Stimulated activated CD8-positive, alpha-beta memory T cell treated with anti-CD3 and anti-CD28 coated beads, Interleukin-12 subunit alpha, Interleukin-12 subunit beta, amount 100 ng/mL, for 1 hour (primary cell): Measurements from ENCODE around the gene ATXN1.

Experiments used
- DNase-seq: peaks from one replicate; pipeline ENCODE4 v3.0.0-alpha.2; 2020; ENCODE audit warnings: low read depth

The ATXN1 gene

DNA sequence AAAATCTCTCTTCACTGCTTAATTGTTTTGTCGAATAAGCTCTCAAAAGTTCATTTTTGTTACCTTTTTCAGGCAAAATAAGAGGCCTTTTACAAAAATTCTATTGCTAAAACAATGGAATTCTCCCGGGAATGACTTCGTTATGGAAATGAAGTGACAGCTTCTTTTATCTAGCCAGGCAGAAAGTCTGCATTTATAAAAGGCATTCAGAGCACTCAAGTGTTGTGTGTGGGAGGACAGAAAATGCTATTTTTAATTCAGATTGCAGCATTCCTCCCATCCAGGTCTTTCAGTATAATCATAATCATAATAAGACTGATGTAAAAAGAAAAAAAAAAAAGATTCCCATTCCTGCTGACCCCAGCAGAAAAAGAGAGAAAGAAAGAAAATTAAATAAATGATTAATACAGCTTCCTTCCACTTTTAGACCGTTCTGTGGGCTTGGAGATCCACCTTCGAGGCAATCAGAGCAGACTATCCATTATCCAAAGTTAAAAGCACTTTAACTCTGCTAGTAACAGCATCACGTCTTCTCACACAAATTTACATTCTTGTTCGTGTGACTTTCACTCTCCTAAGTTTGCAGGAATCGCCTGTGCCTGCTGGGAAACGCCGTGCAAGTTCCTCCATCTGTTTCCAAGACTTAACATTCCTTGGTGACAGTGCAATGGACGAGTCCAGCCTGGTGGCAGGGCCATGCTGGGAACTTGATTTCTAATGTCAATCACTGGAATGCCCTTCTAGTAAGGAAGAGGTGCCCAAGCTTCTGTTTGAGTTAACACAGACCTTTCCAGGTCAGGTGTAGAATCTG is 264.1 kb downstream of the ATXN1 start:
- no peak for DNase-seq

DNA sequence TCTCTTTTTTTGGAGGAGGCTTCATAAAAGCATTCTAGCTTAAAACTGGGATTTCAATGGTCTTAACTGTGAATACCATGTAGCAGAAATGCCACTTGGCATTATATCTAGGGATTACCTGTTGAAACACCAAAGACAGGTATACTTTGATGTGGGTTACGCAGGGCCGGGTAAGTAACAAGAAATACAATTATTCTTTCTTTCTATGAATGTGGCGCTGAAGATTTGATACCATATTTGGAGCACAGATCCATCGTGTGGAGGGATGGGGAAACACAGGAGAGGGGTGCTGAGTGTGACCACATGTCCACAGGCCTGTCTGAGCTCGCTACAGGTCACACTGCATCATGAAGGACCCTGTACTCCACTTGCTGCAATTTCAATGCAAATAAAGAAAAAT is 265.1 kb downstream of the ATXN1 start:
- no peak for DNase-seq

DNA sequence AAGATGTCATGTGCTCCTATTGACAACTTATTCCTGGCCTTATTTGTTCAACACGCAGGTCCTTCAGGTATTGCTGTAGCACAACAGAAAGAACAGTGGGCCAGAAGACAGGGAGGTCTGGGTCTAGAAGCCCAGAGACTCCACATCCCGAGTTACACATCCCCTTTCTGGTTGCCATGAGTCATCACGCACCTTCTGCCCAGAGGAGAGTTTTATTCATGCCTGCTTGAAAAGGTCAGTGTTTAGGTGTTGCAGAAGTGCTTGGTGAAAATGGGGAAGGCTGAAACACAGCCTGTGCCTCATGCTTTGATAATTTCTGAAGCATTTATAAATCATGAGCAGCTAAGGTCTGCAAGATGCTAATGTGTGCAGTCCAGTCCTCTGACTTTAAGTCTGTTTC is 266.5 kb downstream of the ATXN1 start:
- DNase-seq = no peak

DNA sequence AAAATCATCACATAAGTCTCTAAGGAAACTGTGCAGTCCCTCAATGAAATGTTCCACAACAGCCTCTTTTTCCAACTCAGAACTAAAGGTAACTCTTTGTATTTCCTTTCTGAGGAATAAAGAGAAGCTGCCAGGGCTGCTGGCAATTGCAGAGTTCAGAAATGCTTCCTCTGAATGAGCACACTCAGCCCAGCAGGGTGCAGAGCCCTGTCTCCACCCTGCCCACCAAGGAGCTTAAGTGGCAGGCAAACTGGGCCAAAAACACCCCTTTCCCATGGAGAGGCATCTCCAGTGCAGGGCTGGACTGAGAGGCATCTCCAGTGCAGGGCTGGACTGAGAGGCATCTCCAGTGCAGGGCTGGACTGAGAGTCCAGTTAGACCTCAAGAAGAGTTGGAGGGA is 267.5 kb downstream of the ATXN1 start:
- DNase-seq = no peak

DNA sequence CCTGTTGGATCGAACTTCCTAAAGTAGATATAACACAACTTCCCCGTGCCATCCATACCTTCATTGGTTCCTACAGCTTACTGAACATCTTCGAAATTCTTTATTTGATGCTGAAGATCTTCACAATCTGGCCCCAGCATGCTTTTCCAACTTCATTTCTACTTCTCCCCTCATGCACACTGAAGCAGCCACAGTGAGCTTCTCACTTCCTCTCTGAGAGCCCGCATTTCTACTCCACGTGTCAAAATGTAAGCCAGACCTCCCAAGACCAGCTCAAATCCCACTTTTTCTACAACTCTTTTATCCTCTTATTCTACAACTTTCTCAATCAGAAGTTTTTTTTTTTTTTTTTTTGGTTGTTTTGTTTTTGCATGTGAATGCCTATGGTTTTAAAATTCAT is 268.1 kb downstream of the ATXN1 start:
- DNase-seq = no peak

DNA sequence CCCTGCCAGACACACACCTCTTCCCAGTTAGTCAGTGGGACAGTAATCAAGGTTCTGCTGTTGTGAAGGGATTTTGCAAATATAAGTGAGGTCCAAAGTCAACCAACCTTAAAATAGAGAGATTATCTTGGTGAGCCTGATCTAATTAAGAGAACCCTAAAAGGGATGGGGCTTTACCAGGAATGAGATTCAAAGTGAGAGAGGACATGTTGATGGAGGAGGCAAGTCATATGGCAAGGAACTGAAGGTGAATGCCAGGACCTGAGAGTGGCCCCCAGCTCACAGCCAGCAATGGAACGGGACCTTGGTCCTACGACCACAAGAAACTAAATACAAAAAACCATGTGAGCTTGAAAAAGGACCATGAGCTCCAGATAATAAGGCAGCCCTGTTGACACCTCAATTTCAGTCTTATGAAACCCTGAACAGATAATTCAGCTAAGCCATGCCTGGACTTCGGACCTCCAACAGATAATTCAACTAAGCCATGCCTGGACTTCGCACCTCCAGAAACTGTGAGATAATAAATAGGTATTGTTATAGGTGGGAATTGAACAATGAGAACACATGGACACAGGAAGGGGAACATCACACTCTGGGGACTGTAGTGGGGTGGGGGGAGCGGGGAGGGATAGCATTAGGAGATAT is 269.5 kb downstream of the ATXN1 start:
- DNase-seq = no peak

DNA sequence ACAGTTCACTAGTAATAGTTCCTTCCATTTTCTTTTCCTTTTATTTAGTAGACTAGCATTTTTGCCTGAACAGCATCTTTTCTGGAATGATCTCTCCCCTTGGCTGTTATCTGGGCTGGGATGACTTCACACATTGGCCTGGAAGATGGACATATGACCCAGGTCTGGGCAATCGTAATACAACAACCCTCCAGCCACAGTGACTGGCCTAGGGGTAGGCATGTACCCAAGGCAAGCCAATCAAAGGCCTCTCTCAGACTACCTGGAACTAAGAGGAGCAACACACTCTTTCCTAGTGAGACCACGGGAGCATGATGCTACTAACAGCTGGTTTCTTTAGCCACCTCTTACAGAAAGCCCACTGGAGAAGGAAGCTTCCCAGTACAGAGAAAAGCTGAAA is 270.6 kb downstream of the ATXN1 start:
- no peak for DNase-seq

DNA sequence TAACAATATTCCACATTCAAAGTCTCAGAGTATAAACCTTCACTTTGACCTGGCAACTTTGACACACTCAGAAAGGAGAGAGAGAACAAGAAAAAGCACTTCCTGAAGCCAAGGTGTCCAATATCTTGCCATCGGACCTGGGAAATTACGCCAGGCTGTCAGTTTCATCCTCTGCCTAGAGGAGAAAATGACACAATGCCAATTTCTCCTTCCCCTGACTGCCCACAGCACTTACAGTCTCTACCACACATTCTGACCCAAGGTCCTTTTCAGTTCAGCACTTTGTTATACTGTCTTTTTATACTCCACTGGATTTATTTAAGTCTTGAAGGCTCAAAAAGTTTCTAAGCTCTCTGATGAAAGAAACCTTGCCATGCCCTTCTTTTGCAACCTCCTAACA is 272.4 kb downstream of the ATXN1 start:
- DNase-seq = no peak

DNA sequence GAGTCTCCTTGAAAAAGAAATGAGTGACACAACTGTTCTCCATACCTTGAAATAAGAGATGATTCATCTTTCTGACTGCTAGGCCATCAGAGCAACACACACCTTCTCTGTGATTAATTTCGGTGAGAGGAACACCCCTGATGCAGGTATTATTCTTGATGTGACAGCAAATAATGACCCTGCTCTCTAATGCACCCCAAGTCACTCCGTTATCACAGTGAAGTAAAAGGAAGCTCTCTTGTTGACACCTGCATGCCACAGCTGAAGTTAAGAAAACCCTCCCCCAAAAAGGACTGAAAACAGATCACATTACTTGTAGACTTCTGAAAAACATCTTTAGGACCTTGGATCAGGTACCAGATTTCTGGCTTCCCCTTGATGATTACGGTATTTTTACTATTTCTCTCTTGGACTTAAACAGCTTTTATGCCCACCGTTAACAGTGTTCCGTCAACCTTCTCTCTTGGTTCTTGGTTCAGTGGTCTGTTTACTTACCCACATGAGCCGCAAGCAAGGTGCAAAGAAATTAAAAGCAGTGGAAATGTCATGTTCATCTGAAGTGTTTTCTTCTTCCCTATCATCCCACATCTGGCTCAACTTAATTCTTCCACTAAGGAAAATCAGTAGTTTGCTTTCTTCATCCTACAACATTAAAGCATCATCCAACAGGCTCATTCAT is 273.1 kb downstream of the ATXN1 start:
- DNase-seq = no peak

DNA sequence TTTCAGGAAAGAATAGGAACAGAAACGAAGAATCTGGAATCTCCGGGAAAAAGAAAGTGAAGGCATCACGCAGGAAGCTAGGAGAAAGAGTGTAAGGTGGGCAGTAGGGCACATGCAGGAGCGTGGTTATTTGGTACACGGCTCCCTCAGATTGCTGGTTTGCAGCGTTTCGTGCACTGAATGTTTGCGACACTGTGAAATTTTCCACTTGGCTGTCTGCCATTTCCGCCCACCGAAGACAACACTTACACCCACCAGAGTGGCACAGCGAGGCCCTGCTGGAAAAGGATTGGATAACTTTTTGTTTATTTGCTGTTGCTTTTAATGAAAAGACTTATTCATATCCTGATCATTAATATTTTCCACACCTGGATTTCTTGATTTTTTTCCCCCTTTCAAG is 274.6 kb downstream of the ATXN1 start:
- DNase-seq = peak; percentile 43

DNA sequence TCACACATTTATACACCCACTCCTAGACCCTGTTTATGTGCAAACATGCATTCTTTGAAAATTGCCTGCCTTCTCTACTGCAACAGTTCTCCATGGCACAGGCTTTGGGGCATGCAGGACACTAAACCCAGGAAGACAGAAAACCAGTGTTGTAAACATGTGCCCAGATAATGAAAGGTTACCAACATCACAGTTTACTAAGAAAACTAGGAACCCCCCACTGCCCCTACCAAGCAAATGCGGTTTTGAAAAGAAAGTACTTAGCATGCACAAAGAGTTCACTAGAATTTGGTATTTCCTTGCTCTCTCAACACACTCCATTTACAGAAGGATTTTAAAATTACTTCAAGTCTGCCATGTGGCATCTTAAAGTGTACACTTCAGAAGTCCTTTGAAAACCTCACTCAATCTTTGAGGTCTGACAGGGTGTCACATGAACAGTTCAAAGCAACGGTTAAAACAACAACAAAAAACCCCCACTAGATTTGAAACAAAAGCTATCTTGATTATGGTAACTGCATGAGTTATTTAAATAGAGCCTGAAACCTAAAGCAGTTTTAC is 277.9 kb downstream of the ATXN1 start:
- no peak for DNase-seq

DNA sequence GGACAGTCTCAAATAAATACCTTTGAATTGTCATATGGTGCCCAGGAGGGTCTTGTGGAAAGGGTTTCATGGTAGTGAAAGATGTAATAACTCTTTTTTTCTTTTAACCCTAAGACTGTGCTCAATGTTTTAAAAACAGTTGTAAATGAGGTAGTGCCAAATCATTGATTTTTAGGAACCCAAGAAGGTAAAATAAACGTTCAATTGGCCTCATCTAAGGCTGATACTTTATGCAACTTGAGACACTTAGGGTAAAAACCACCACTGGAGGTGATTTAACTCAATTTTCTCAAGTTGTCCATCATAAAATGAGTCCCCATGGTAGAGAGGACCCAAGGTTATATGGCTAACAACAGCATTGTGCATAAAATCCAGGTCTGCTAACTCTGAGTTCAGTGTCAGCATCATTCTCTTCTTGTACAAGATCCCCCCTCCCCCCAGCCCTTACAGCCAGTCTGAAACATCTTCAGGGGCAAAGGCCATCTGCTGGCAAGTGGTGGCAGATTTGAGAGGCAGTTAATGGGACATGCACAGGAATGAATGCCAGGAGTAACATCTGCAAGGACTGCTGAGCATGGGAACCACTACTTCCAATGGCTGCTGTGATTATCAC is 278.5 kb downstream of the ATXN1 start:
- no peak for DNase-seq

DNA sequence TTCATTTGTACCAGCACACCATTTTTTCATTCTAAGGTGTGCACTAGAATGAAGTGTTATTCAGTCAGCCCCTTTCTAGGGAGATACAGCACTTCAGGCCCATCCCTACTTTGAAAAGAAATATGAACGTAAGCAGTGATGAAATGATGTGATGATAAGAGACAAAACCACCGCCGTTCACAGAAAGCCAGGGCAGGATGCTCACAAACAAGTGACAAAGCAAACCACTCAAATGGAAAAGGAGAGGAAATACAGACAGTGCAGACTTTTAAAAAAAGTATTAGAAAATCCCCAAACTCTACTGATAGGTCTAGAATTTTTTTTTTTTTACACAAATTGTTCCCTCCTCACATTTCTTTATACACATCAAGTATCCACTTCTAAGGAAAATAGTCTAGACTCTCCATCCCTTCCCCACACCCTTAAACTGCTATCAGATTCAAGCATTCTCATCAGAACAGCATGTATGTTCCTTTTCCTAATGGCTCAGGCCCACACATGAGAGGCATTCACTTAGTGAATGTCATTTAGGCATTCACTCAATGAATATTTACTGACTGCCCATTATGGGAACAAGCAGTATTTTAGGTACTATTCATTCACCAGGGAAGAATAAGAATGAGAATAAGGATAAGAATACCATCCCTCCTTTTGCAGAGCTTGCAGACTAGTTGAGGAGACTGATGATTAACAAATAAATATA is 279.4 kb downstream of the ATXN1 start:
- DNase-seq = peak; percentile 46

DNA sequence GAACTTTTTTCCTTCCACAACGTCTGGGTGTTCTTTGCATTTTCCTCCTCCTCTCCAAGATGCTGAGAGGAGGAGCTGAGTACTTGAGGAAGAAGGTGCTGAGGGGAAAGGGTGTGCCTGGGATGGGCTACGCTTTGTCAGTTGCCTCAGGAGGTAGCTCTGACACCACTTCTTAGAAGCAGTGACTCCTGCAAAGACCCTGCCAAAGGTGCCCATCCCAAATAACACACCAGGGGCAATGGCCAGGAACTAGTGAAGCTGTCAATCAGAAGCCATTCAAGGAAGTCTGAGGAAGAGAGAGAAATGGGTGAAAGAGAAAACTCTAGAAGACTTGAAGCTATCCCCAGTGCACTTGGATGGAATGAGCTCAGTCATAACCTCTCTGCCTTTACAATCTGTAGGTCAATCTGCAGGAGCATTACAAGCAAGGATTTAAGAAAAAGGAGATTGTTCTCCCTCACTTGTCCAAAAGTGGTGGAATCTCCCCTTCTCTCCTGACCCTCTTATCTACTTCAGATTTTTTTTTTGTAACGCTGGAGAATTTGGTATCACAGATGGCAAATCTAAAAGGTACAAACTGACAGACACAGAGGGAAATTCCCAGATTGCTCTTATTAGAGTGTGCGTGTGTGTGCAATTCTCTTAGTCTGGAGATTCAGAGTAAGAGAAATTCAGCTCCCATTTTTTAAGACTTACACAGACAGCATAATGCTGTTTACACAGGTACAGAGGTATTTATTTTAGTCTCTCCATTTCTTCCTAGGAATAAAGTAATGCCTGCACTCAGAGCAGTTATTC is 280.3 kb downstream of the ATXN1 start:
- DNase-seq = no peak

DNA sequence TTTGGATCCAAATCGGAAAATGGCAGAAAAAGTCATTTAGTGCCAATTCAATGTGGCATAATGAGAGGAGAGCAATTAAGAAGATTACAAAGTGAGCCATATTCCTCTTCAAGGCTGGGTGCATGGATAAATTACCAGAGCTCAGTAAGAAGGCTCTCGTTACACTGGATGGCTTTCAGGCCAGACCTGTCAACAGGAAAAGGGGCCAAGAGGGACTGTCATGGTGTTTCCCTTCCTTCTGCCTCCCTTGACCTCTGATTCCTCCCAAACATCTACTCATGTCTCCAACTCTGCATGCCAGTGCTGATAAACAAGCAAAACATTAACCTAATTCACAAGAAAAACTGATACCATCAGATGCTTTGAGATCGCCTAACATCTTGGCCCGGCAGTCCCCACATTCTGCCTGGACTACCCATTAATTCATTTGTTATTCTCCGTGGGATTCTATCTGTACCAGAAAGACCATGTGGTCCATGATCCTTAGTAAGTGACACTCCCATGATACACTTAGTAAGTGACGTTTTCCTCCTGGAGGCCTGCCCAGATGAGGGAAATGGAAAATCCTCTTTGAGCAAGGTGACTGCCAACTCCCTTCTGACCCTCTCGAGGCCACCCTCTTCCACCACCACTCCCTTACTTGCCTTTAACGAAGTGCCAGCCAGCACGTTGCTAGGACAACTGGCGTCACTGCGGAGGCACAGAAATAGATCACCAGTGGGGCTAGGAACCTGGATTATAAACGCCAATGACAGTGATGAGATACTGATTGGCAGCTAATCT is 283.7 kb downstream of the ATXN1 start:
- no peak for DNase-seq

DNA sequence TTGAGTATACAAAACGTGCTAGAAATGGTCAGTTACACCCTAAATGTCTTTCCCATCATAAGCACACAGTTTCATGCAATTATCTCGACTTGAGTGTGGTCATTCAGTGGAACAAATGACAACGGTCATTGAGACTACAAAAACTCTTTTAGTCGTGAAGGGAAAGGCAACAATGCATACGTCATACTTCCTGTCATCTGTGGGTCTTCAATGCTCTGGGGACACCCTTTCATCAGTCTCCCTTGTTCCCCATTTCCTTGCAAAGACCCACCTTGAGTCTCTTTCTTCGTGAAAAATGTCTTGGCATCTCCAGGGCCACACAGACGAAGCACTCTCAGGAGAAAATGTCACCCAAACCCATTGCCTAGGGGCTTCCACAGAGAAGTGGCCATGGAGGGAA is 284.4 kb downstream of the ATXN1 start:
- DNase-seq = no peak

DNA sequence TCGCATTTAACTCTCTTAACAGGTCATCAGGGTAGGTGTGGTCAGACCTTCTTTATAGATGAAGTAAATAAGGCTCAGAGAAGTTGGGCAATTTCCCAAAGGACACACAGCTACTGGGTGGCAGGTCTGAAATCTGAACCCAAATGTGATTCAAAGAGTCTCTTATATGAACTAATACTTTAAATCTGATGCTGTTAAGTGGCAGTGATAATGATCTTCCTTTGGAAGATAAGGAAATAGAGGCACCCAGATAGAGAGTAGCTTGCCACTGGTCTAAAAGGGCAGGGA is 285.8 kb downstream of the ATXN1 start:
- DNase-seq = no peak

DNA sequence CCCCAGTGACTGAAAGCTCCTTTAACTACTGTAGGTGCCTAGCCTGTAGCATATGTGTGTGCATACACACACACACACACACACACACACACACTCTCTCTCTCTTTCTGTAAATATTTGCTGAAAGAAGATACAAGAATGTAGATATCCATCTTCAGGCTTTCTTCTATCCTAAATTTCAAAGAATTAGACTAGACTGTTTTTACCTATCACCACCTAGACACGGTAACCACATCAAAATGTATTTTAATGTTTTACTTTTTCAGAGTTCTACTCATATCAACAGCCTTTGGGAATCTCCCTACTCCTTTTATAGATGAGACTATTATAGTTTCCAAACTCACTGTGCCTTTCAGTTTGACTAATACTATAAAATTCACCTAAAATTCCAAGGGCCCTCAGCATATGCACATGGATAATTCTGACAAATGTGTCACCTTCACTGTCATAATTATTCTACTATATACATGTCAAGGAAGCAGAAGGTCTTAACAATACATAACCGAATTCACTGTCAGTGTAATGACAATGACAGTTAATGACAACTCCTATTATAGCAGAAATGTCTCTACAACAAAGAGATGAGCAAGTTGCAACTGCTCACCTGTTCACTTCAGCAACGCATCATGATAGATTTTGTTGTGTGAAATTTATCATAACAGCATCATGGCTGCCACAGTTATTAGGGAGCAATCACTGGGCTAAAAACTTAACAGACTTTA is 286.3 kb downstream of the ATXN1 start:
- DNase-seq = no peak

DNA sequence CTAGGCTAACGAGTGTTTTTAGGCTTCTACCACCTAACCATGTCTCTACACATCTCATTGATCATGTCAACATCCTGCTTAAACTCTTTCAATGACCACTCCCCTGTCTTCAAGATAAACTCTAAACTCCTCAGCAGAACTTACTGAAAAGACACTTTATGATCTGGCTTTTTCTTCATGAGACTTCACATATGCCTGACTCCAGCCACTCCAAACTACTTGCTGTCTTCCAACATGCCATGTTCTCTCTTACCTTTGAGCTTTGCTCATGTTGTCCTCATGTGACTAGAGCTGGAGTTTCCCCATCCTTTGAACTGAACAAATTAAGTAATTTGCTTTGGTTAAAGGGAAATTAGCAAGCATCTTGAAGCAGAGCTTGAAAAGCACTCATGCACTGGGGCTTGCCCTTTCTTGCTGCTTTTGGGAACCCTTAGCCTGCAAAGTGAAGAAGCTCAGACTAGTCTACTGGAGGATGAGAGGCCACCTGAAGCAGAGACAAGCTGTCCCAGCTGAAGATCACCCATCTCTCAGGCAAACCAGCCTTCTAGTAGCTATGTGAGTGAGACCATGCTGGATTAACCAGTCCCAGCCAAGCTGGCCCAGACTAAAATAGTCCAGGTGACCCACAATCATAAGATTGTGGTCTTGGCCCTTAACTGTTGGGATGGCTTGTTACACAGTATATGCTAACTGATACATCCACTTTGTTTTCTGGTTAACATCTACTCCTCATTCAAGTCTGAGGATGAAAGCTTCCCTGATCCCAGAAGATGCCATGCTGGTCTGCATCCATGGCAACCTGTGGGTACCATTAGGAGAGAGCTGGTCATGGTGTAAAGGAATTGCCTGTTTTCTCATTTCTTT is 287.1 kb downstream of the ATXN1 start:
- DNase-seq = no peak
